Right lobe of liver (tissue), 4 donors: Measurements from ENCODE around the gene TMEM37.

Source experiments
- POLR2A ChIP-seq: fragments of 450-650 bp; IDR thresholded peaks from one replicate; pipeline ENCODE4 v1.6.1; 2017; ENCODE audit warnings: antibody characterized with exemption, mild to moderate bottlenecking
- TF ChIP-seq, protein P1 (sequence below), 4 donors: fragments of 200-600 bp in 3 of 4; fragments of 450-650 bp in 1 of 4; IDR thresholded peaks; one replicate each; pipeline versions ENCODE4 v1.5.1 to v1.8.0; 2016 to 2022; ENCODE audit warnings: antibody characterized with exemption in 4 of 4, mild to moderate bottlenecking in 2 of 4
- donor health status: DM: no; HTN: no; CAD: no.
- donor health status: DM: no; HTN: no; CAD: no.
- donor health status: DM: no; HTN: yes; CAD: no.

DNA sequence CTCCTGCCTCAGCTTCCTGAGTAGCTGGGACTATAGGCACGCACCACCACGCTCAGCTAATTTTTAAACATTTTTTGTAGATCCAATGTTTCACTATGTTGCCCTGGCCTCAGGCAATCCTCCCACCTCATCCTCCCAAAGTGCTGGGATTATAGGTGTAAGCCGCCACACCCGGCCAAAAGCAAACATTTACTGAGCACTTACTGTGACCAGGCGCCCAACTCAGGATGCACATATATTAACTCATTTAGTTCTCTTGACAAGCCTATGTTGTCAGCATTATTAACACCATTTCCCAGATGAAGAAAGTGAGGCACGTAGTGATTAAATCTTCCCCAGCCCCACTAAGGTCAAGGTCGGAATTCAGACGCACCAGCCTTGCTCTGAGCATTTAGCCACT is 41.1 kb downstream of the TMEM37 start:
- TF ChIP-seq, protein P1, sequence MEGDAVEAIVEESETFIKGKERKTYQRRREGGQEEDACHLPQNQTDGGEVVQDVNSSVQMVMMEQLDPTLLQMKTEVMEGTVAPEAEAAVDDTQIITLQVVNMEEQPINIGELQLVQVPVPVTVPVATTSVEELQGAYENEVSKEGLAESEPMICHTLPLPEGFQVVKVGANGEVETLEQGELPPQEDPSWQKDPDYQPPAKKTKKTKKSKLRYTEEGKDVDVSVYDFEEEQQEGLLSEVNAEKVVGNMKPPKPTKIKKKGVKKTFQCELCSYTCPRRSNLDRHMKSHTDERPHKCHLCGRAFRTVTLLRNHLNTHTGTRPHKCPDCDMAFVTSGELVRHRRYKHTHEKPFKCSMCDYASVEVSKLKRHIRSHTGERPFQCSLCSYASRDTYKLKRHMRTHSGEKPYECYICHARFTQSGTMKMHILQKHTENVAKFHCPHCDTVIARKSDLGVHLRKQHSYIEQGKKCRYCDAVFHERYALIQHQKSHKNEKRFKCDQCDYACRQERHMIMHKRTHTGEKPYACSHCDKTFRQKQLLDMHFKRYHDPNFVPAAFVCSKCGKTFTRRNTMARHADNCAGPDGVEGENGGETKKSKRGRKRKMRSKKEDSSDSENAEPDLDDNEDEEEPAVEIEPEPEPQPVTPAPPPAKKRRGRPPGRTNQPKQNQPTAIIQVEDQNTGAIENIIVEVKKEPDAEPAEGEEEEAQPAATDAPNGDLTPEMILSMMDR (IDR thresholded peaks at IDR 0.05): no peak
- no peak for TF ChIP-seq POLR2A
